ENCODE measurements around the gene SYNGAP1. TPM values are rescaled to one million over a fixed set of nuclear protein-coding genes. Genes with fewer than 3 reads are reported as not detected.

The SYNGAP1 gene
- total and polyA plus RNA-seq, 7 experiments from 2014 or later, result 0.48 to 94.1 (median 54.2) TPM

DNA sequence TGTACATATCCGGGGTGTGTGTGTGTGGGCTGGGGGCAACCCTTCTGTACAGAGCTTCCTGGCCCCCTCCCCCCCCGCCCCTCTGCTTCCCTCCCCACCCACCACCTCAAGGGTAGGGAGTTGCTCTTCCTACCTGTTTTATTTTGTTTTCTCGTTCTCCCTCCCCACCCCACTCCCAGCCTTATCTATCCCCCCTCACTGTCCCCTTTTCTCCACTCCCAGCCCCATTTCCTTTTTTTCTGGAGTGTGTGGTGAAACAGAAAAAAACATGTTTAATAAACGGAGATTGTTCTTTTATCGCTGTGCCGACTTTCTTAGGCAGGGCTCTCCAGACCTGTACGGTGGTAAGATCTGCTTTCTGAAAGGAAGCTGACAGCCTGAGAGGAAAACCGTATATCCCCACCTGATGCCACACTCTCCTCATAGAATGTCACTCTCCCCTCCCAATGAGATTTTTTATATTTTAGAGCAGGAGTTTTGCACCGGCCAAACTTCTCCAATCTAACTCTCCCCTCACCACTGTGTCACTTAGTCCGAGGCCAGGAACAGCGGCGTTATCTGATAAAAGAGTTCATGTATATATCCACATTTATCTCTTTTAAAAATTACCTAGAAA lies 33.6 kb downstream of the SYNGAP1 start:
- ATAC-seq, result no peak
- Histone ChIP-seq H3K9me3 (ENCODE audit: control insufficient read depth in 2 of 3, low read length in 3 of 3) (no peaks in the 10 kb centered on the region), H3K36me3 (ENCODE audit: control insufficient read depth in 2 of 3, insufficient read depth in 3 of 3, low read length in 3 of 3) (peaks cover 0 to 30% (median 0%) of the 10 kb centered on the region in 3 experiments), H3K27ac (ENCODE audit: low read depth, low read length) (peak overlapping the region; percentile 88), H3K27me3 (ENCODE audit: control insufficient read depth in 2 of 2, insufficient read depth in 2 of 2, low read length in 2 of 2) (no peaks in the 10 kb centered on the region), H3K4me1 (ENCODE audit: control insufficient read depth in 2 of 2, insufficient read depth in 2 of 2, low read length in 2 of 2) (peaks cover 12 to 22% of the 10 kb centered on the region in 2 donors), H3K4me3 (ENCODE audit: low read length) (peak overlapping the region; percentile 93)
- Mint-ChIP-seq H3K27me3 (no peaks in the 10 kb centered on the region), H3K36me3 (peaks cover 0 to 27% (median 10%) of the 10 kb centered on the region in 5 donors), H3K9me3 (no peaks in the 10 kb centered on the region), H3K4me1 (peaks cover 21 to 62% (median 53%) of the 10 kb centered on the region in 7 donors), H3K27ac (peak overlapping the region; percentile 86 to 98 (median 92)), H3K4me3 (peak overlapping the region; percentile 88 to 99 (median 95))
- ChIA-PET POLR2A (interaction anchor here (0.7 to 3.0 kb wide), 17 partner anchors 9 to 258 kb away, joined by 3 to 37 read pairs (median 4); partner anchors contain the start of genes BAK1, CUTA, TAPBP and UQCC2), CTCF (interaction anchor here (0.9 to 1.8 kb wide), 4 partner anchors 23 to 126 kb away, joined by 3 to 6 read pairs (median 4); partner anchors contain the start of gene BAK1)
- DNase-seq, result peak in 2 of 9 donors; percentile 8 to 19
- intact Hi-C loops (cut with micrococcal nuclease), result loop anchor here (1.0 to 2.0 kb wide), 11 partner anchors 22 to 336 kb away; partner anchors contain the start of genes BAK1 (in 2 of the 2), CUTA (in 2 of the 2), KIFC1 (in 2 of the 2) and LEMD2 (in 2 of the 2)

DNA sequence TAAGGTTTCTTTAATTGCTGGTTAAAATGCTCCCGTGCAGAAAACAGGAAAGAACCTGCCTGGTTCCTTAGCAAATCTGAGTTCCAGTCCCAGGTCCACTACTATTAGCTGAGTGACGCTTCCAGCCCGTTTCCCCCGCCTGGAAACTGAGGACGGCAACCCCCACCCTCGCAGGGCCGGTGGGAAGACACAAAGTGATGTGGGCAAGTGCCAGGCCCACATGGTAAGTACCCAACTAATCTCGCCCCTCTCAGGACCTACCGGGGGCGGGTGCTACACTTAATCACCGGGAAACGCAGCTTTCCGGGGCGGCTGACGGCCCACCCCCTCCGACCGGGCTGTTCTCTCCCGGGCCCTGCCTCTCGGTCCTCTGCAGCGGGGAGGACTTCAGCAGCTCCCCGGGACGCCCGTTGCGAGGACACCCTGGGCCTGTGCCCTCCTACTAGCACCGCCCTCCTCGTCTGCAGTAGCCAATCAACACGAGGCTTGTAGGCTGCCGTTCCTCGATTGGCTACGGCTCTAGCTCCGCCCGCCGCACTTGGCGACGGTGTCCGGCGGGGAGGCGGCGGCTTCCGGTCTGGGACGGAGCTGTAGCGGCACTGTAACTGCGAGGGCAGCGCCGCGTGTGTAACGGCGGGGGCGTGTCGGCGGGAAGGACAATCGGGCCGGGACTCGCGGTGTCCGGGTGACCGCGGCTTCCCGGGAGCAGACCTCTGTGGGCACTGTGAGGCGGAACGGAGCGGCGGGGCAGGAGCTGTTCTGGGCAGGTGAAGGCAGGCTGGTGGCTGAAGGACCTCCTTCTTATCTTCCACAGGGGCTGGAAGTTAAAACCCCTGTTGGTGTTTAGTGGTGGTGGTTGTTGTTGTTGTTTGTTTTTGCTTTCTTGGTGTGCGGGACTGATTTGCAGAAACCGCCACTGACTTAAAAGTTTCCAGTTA lies 34.4 kb downstream of the SYNGAP1 start, which contains the start of gene ZBTB9:
Gene ZBTB9, plus strand, starts transcription at position 568 of the 938 bp plus-strand sequence. CDS start 525 bp downstream, outside the sequence.
- no peaks in the 10 kb centered on the region for H3K27me3 Mint-ChIP-seq
- H3K27ac ChIP-seq (ENCODE audit: low read depth, low read length), result peak within 1 kb of the TSS; percentile 88
- H3K36me3 ChIP-seq (ENCODE audit: control insufficient read depth in 2 of 3, insufficient read depth in 3 of 3, low read length in 3 of 3), result peaks cover 0 to 23% (median 0%) of the 10 kb centered on the region in 3 experiments
- peaks cover 0 to 1% (median 0%) of the 10 kb centered on the region in 11 donors for H3K9me3 Mint-ChIP-seq
- no peaks in the 10 kb centered on the region for H3K9me3 ChIP-seq (ENCODE audit: control insufficient read depth in 2 of 3, low read length in 3 of 3)
- DNase-seq (peak; percentile 80 to 93 (median 92)), ATAC-seq (peak; percentile 100)
- ChIA-PET POLR2A (interaction anchor here (0.7 to 3.0 kb wide), 24 partner anchors 10 to 1435 kb away, joined by 3 to 37 read pairs (median 4); partner anchors contain the start of genes ANKS1A, BAK1, CUTA and RPS18), CTCF (interaction anchor here (0.6 to 1.8 kb wide), 6 partner anchors 23 to 1006 kb away, joined by 3 to 6 read pairs (median 3); partner anchors contain the start of genes BAK1 and CUTA)
- no peaks in the 10 kb centered on the region for H3K27me3 ChIP-seq (ENCODE audit: control insufficient read depth in 2 of 2, insufficient read depth in 2 of 2, low read length in 2 of 2)
- peak within 1 kb of the TSS; percentile 88 to 99 (median 95) for H3K4me3 Mint-ChIP-seq
- peaks cover 0 to 23% (median 7%) of the 10 kb centered on the region in 5 donors for H3K36me3 Mint-ChIP-seq
- H3K27ac Mint-ChIP-seq, result peak within 1 kb of the TSS; percentile 86 to 98 (median 92)
- H3K4me3 ChIP-seq (ENCODE audit: low read length), result peak within 1 kb of the TSS; percentile 93
- peaks cover 21 to 57% (median 45%) of the 10 kb centered on the region in 7 donors for H3K4me1 Mint-ChIP-seq
- peaks cover 12 to 22% of the 10 kb centered on the region in 2 donors for H3K4me1 ChIP-seq (ENCODE audit: control insufficient read depth in 2 of 2, insufficient read depth in 2 of 2, low read length in 2 of 2)
- intact Hi-C loops (cut with micrococcal nuclease), result loop anchor here (1.0 to 2.0 kb wide), 11 partner anchors 23 to 335 kb away; partner anchors contain the start of genes BAK1 (in 2 of the 2), CUTA (in 2 of the 2), KIFC1 (in 2 of the 2) and LEMD2 (in 2 of the 2)

DNA sequence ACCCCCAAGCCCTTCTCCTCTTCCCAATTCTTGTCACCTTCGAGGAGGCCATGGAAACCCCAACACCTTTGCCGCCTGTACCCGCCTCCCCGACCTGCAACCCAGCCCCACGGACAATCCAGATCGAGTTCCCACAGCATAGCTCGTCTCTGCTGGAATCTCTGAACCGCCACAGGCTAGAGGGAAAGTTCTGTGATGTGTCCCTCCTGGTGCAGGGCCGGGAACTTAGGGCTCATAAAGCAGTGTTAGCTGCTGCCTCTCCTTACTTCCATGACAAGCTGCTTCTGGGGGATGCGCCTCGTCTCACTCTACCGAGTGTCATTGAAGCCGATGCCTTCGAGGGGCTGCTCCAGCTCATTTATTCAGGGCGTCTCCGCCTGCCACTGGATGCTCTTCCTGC lies 35.2 kb downstream of the SYNGAP1 start:
- Histone ChIP-seq H3K27ac (ENCODE audit: low read depth, low read length) (peak overlapping the region; percentile 88), H3K9me3 (ENCODE audit: control insufficient read depth in 2 of 3, low read length in 3 of 3) (no peaks in the 10 kb centered on the region), H3K4me3 (ENCODE audit: low read length) (peak overlapping the region; percentile 93), H3K36me3 (ENCODE audit: control insufficient read depth in 2 of 3, insufficient read depth in 3 of 3, low read length in 3 of 3) (peaks cover 0 to 23% (median 0%) of the 10 kb centered on the region in 3 experiments), H3K4me1 (ENCODE audit: control insufficient read depth in 2 of 2, insufficient read depth in 2 of 2, low read length in 2 of 2) (peaks cover 12 to 22% of the 10 kb centered on the region in 2 donors), H3K27me3 (ENCODE audit: control insufficient read depth in 2 of 2, insufficient read depth in 2 of 2, low read length in 2 of 2) (no peaks in the 10 kb centered on the region)
- peaks cover 0 to 23% (median 7%) of the 10 kb centered on the region in 5 donors for H3K36me3 Mint-ChIP-seq
- peaks cover 21 to 57% (median 43%) of the 10 kb centered on the region in 7 donors for H3K4me1 Mint-ChIP-seq
- no peak for DNase-seq
- peaks cover 0 to 1% (median 0%) of the 10 kb centered on the region in 11 donors for H3K9me3 Mint-ChIP-seq
- POLR2A ChIA-PET, result interaction anchor here (0.8 to 3.0 kb wide), 9 partner anchors 15 to 137 kb away, joined by 3 to 37 read pairs (median 7); partner anchors contain the start of genes BAK1, CUTA and ZBTB22
- peak overlapping the region; percentile 88 to 99 (median 95) for H3K4me3 Mint-ChIP-seq
- peak overlapping the region; percentile 86 to 98 (median 92) for H3K27ac Mint-ChIP-seq
- no peaks in the 10 kb centered on the region for H3K27me3 Mint-ChIP-seq
- no peak for ATAC-seq
- intact Hi-C loops (cut with micrococcal nuclease), result loop anchor here (2.0 kb wide), 1 partner anchor 78 kb away; no protein-coding TSS in a partner anchor
- CTCF ChIA-PET, result interaction anchor here (0.6 to 1.8 kb wide), 3 partner anchors 24 to 1005 kb away, joined by 3 to 6 read pairs (median 3); partner anchors contain the start of gene CUTA

DNA sequence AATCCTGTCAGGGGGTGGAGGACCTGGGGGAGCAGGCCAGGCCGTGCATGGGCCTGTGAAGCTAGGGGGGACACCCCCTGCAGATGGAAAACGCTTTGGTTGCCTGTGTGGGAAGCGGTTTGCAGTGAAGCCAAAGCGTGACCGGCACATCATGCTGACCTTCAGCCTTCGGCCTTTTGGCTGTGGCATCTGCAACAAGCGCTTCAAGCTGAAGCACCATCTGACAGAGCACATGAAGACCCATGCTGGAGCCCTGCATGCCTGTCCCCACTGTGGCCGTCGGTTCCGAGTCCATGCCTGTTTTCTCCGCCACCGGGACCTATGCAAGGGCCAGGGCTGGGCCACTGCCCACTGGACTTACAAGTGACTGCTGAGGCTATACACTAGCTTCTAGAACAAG lies 36.3 kb downstream of the SYNGAP1 start:
- peak overlapping the region in 8 of 10 donors; percentile 12 to 98 (median 68) for H3K4me3 Mint-ChIP-seq
- peaks cover 0 to 1% (median 0%) of the 10 kb centered on the region in 11 donors for H3K9me3 Mint-ChIP-seq
- no peaks in the 10 kb centered on the region for H3K9me3 ChIP-seq (ENCODE audit: control insufficient read depth in 2 of 3, low read length in 3 of 3)
- ATAC-seq, result no peak
- H3K27me3 Mint-ChIP-seq, result no peaks in the 10 kb centered on the region
- H3K4me3 ChIP-seq (ENCODE audit: low read length), result no peak overlapping the region
- H3K27ac ChIP-seq (ENCODE audit: low read depth, low read length), result no peak overlapping the region
- H3K27ac Mint-ChIP-seq, result peak overlapping the region in 2 of 9 donors; percentile 22 to 97
- H3K27me3 ChIP-seq (ENCODE audit: control insufficient read depth in 2 of 2, insufficient read depth in 2 of 2, low read length in 2 of 2), result no peaks in the 10 kb centered on the region
- peaks cover 0 to 23% (median 0%) of the 10 kb centered on the region in 3 experiments for H3K36me3 ChIP-seq (ENCODE audit: control insufficient read depth in 2 of 3, insufficient read depth in 3 of 3, low read length in 3 of 3)
- no peak for DNase-seq
- peaks cover 12 to 22% of the 10 kb centered on the region in 2 donors for H3K4me1 ChIP-seq (ENCODE audit: control insufficient read depth in 2 of 2, insufficient read depth in 2 of 2, low read length in 2 of 2)
- intact Hi-C loops (cut with micrococcal nuclease), result no loop called here
- ChIA-PET POLR2A (no interaction called here), CTCF (interaction anchor here (0.5 kb wide), 1 partner anchor 157 kb away, joined by 3 read pairs; the partner anchor contains the start of gene RGL2)
- H3K36me3 Mint-ChIP-seq, result peaks cover 0 to 23% (median 7%) of the 10 kb centered on the region in 5 donors
- H3K4me1 Mint-ChIP-seq, result peaks cover 21 to 48% (median 35%) of the 10 kb centered on the region in 7 donors

DNA sequence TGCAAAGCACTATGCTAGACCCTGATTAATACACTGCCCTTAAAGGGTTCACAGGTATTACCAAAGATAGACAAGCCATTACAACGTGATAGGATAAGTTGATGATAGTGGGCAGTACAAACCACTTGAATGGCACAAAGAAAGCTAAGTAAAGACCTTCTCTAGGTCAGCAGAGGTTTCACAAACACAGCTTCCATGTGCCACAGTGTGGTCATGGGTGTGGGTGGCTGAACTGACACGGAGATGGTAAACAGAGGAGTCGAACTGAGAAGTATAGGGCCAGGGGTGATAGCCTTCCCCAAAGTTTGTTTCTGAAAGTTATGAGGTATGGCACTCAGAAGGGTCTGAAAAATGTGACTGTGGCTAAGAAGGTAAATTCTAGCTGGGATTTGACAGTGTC lies 38.8 kb downstream of the SYNGAP1 start:
- Histone ChIP-seq H3K36me3 (ENCODE audit: control insufficient read depth in 2 of 3, insufficient read depth in 3 of 3, low read length in 3 of 3) (peaks cover 0 to 19% (median 0%) of the 10 kb centered on the region in 3 experiments), H3K27ac (ENCODE audit: low read depth, low read length) (no peak overlapping the region), H3K27me3 (ENCODE audit: control insufficient read depth in 2 of 2, insufficient read depth in 2 of 2, low read length in 2 of 2) (no peaks in the 10 kb centered on the region), H3K9me3 (ENCODE audit: control insufficient read depth in 2 of 3, low read length in 3 of 3) (no peaks in the 10 kb centered on the region), H3K4me1 (ENCODE audit: control insufficient read depth in 2 of 2, insufficient read depth in 2 of 2, low read length in 2 of 2) (peaks cover 12% of the 10 kb centered on the region in 2 donors), H3K4me3 (ENCODE audit: low read length) (no peak overlapping the region)
- Mint-ChIP-seq H3K27ac (no peak overlapping the region), H3K27me3 (peaks cover 0 to 10% (median 0%) of the 10 kb centered on the region in 5 donors), H3K9me3 (peaks cover 0 to 1% (median 0%) of the 10 kb centered on the region in 11 donors), H3K36me3 (peaks cover 0 to 23% (median 7%) of the 10 kb centered on the region in 5 donors), H3K4me3 (no peak overlapping the region), H3K4me1 (peaks cover 12 to 38% (median 21%) of the 10 kb centered on the region in 7 donors)
- intact Hi-C loops (cut with micrococcal nuclease), result no loop called here
- ATAC-seq, result no peak
- ChIA-PET CTCF (no interaction called here), POLR2A (no interaction called here)
- DNase-seq, result no peak

All from naive thymus-derived CD4-positive, alpha-beta T cell (primary cell).